NT2/D1 (cell line): ENCODE measurements around the gene SMOC2.

Source experiments
- SUZ12 ChIP-seq: IDR thresholded peaks from 2 replicates; pipeline ENCODE4 v1.6.1; 2011; ENCODE audit not compliant: insufficient read length, insufficient read depth; ENCODE audit errors: extremely low read depth
- ZNF274 ChIP-seq: IDR thresholded peaks from 2 replicates; pipeline ENCODE4 v1.6.1; 2011; ENCODE audit warnings: mild to moderate bottlenecking, low read depth, low read length

DNA sequence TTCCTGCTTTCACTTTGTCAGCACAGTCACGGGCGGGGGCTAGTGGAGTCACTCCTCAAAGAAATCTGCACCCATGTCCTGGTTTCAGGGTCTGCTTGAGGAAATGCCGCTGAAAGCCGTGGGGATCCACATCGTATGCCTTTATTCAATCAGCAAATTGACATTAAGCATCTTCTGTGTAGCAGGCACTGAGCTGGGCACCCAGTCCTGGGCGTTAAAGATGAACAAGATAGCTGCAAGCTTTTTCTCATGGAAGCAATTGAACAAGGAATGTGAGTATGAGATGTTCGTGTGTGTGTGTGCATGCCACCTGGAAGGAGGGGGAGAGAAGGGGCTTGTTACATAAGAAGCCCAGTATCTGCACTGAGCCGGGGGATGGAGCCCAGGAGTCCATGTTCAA is 243.9 kb downstream of the SMOC2 start:
- TF ChIP-seq SUZ12 (no peak), ZNF274 (no peak)
